ENCODE measurements around the gene APOA5. TPM values are rescaled to one million over a fixed set of nuclear protein-coding genes. Genes with fewer than 3 reads are reported as not detected.

The APOA5 gene
- total and polyA plus RNA-seq, 2 of the 13 experiments (the other 11 are each of a cell fraction or from before 2014, with no cell fraction given) = 44.0 to 49.1 TPM

- TF ChIP-seq ZBTB2 (CRISPR knock-in tag; IDR thresholded peaks at IDR 0.05; ENCODE audit: low read depth) (0 out of 2 replicates have a peak, but pooled peaks have one; percentile 52), ZNF253 (CRISPR knock-in tag; IDR thresholded peaks at IDR 0.05; ENCODE audit: borderline replicate concordance) (no peak), ZNF737 (CRISPR knock-in tag; IDR thresholded peaks at IDR 0.05; ENCODE audit: borderline replicate concordance) (no peak), CSRNP2 (CRISPR knock-in tag; conservative IDR thresholded peaks at IDR 0.05; ENCODE audit: low read depth) (no peak), HOMEZ (CRISPR knock-in tag; IDR thresholded peaks at IDR 0.05; ENCODE audit: low read depth) (no peak), ZNF44 (CRISPR knock-in tag; IDR thresholded peaks at IDR 0.05) (peak; percentile 43; the same call in 1 of the 2 replicates), SYNCRIP (IDR thresholded peaks at IDR 0.05; ENCODE audit: insufficient read depth, low read depth, low read length) (no peak), ZNF556 (CRISPR knock-in tag; IDR thresholded peaks at IDR 0.05; ENCODE audit: borderline replicate concordance) (no peak), ZSCAN31 (CRISPR knock-in tag; IDR thresholded peaks at IDR 0.05; ENCODE audit: low read depth) (no peak), PHF20 (CRISPR knock-in tag; IDR thresholded peaks at IDR 0.05) (no peak), XRCC5 (optimal IDR thresholded peaks at IDR 0.05; ENCODE audit: low read length) (no peak), ZNF383 (CRISPR knock-in tag; IDR thresholded peaks at IDR 0.05; ENCODE audit: borderline replicate concordance) (no peak), ZNF746 (CRISPR knock-in tag; IDR thresholded peaks at IDR 0.05) (peak; percentile 14; the same call in 1 of the 2 replicates), ZNF782 (CRISPR knock-in tag; IDR thresholded peaks at IDR 0.05; ENCODE audit: borderline replicate concordance) (0 out of 2 replicates have a peak, but pooled peaks have one; percentile 35), MEIS2 (CRISPR knock-in tag; IDR thresholded peaks at IDR 0.05) (no peak), FOXJ3 (CRISPR knock-in tag; IDR thresholded peaks at IDR 0.05; ENCODE audit: borderline replicate concordance) (no peak), GATAD1 (CRISPR knock-in tag; IDR thresholded peaks at IDR 0.05) (no peak), SALL1 (CRISPR knock-in tag; IDR thresholded peaks at IDR 0.05) (no peak), SP140L (CRISPR knock-in tag; IDR thresholded peaks at IDR 0.05; ENCODE audit: borderline replicate concordance) (no peak), ZNF33A (CRISPR knock-in tag; IDR thresholded peaks at IDR 0.05; ENCODE audit: borderline replicate concordance) (no peak)
- TF ChIP-seq, protein P1, sequence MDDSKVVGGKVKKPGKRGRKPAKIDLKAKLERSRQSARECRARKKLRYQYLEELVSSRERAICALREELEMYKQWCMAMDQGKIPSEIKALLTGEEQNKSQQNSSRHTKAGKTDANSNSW (CRISPR knock-in tag; IDR thresholded peaks at IDR 0.05; ENCODE audit: borderline replicate concordance) = no peak
- TF ChIP-seq, protein P2, sequence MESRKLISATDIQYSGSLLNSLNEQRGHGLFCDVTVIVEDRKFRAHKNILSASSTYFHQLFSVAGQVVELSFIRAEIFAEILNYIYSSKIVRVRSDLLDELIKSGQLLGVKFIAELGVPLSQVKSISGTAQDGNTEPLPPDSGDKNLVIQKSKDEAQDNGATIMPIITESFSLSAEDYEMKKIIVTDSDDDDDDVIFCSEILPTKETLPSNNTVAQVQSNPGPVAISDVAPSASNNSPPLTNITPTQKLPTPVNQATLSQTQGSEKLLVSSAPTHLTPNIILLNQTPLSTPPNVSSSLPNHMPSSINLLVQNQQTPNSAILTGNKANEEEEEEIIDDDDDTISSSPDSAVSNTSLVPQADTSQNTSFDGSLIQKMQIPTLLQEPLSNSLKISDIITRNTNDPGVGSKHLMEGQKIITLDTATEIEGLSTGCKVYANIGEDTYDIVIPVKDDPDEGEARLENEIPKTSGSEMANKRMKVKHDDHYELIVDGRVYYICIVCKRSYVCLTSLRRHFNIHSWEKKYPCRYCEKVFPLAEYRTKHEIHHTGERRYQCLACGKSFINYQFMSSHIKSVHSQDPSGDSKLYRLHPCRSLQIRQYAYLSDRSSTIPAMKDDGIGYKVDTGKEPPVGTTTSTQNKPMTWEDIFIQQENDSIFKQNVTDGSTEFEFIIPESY (CRISPR knock-in tag; IDR thresholded peaks at IDR 0.05) = no peak
These were observed 34.4 kb upstream of the APOA5 start (continued) for GRCh38 chr11:116825854-116826750.

Measured in HepG2 (cell line).